Prostate gland (tissue), 2 donors: ENCODE measurements around the gene GFPT2. TPM values are rescaled to one million over a fixed set of nuclear protein-coding genes. Genes with fewer than 3 reads are reported as not detected.

ENCODE experiments used
- DNase-seq: peaks from one replicate; pipeline ENCODE4 v3.0.0-alpha.2; 2019; ENCODE audit warnings: low spot score
- H3K27ac ChIP-seq, 2 donors: fragments of 200-600 bp; sonication (generic); 2 replicates each; pipeline ENCODE4 v1.5.1; 2017 to 2019
- H3K27me3 ChIP-seq: fragments of 200-600 bp; sonication (generic); replicated peaks from 2 replicates; pipeline ENCODE4 v1.5.1; 2019; ENCODE audit not compliant: insufficient read depth
- H3K36me3 ChIP-seq, 2 donors: fragments of 200-600 bp; sonication (generic); 1 replicate in 1 of 2; 2 replicates in 1 of 2; pipeline versions ENCODE4 v1.5.1 to v1.8.1; 2017 to 2019
- H3K4me1 ChIP-seq: fragments of 200-600 bp; sonication (generic); replicated peaks from 2 replicates; pipeline ENCODE4 v1.5.1; 2019
- H3K4me3 ChIP-seq, 2 donors: fragments of 200-600 bp; sonication (generic); 2 replicates each; pipeline ENCODE4 v1.5.1; 2017 to 2019
- H3K9me3 ChIP-seq: fragments of 200-600 bp; sonication (generic); 2 replicates; pipeline ENCODE4 v1.5.1; 2017
- CTCF ChIP-seq, 4 experiments: fragments of 200-600 bp in 2 of 4; fragments of 450-650 bp in 2 of 4; sonication (generic) in 2 of 4; IDR thresholded peaks; 1 replicate in 3 of 4; 2 replicates in 1 of 4; pipeline ENCODE4 v1.5.1; 2016 to 2019; ENCODE audit warnings: antibody characterized with exemption in 4 of 4, mild to moderate bottlenecking in 2 of 4, moderate library complexity in 2 of 4
- POLR2A ChIP-seq: fragments of 450-650 bp; IDR thresholded peaks from one replicate; pipeline ENCODE4 v1.6.1; 2016; ENCODE audit warnings: antibody characterized with exemption, mild to moderate bottlenecking
- POLR2AphosphoS5 ChIP-seq: sonication (generic); formaldehyde crosslinking; IDR thresholded peaks from one replicate; pipeline ENCODE4 v1.6.1; 2017; ENCODE audit warnings: antibody characterized with exemption
- WGBS: methylation state at CpG from one replicate; pipeline ENCODE4 v1.1.5; 2018; 5-methylcytosine and 5-hydroxymethylcytosine counted together
- intact Hi-C: fragments of 100-400 bp; cut with DNase I; formaldehyde crosslinking; loops from one replicate; pipeline ENCODE4 v1.14.2; 2022
- total RNA-seq, 2 donors: library from RNA; depleted of rRNA; stranded (reverse); fragments of >200 nt; gene quantifications; one replicate each; pipeline ENCODE4 v1.1.0, GENCODE V29; 2016

The GFPT2 gene
- total RNA-seq, 2 donors from 2014 or later = 3.2 to 14.0 TPM

- no peaks in the 10 kb centered on the region for H3K36me3 ChIP-seq
- DNase-seq = no peak
- WGBS = 94% methylated on average over 24 of the region's 24 CpGs
- no peak overlapping the region for H3K27ac ChIP-seq
- no peak for TF ChIP-seq POLR2AphosphoS5
- TF ChIP-seq CTCF (IDR thresholded peaks at IDR 0.05) = no peak
- TF ChIP-seq POLR2A = no peak
- H3K9me3 ChIP-seq = no peaks in the 10 kb centered on the region
- no peaks in the 10 kb centered on the region for H3K27me3 ChIP-seq
- H3K4me1 ChIP-seq = no peaks in the 10 kb centered on the region
- intact Hi-C loops = no loop called here
- H3K4me3 ChIP-seq = no peak overlapping the region
Measured at GRCh38 chr5:180360078-180360957, 7.2 kb upstream of the GFPT2 start.

- intact Hi-C loops = no loop called here
- Histone ChIP-seq H3K36me3 (no peaks in the 10 kb centered on the region), H3K4me1 (no peaks in the 10 kb centered on the region), H3K9me3 (no peaks in the 10 kb centered on the region), H3K4me3 (no peak overlapping the region), H3K27me3 (no peaks in the 10 kb centered on the region), H3K27ac (no peak overlapping the region)
- 87% methylated on average over 6 of the region's 6 CpGs for WGBS
- TF ChIP-seq POLR2AphosphoS5 (no peak), CTCF (IDR thresholded peaks at IDR 0.05) (no peak), POLR2A (no peak)
- DNase-seq = no peak
Measured at GRCh38 chr5:180358694-180359093, 5.6 kb upstream of the GFPT2 start.

- whole genome bisulfite sequencing = 89% methylated on average over 6 of the region's 6 CpGs
- TF ChIP-seq POLR2AphosphoS5 (no peak), POLR2A (no peak), CTCF (IDR thresholded peaks at IDR 0.05) (no peak)
- Histone ChIP-seq H3K27me3 (no peaks in the 10 kb centered on the region), H3K4me3 (no peak overlapping the region), H3K36me3 (no peaks in the 10 kb centered on the region), H3K9me3 (no peaks in the 10 kb centered on the region), H3K27ac (no peak overlapping the region), H3K4me1 (no peaks in the 10 kb centered on the region)
- DNase-seq = no peak
- intact Hi-C loops = no loop called here
Measured at GRCh38 chr5:180358179-180358578, 5.0 kb upstream of the GFPT2 start.

GRCh38 chr5:180354966-180355365, 1.8 kb upstream of the GFPT2 start:
- Histone ChIP-seq H3K36me3 (no peaks in the 10 kb centered on the region), H3K4me1 (no peaks in the 10 kb centered on the region), H3K4me3 (no peak overlapping the region), H3K9me3 (no peaks in the 10 kb centered on the region), H3K27ac (no peak overlapping the region), H3K27me3 (no peaks in the 10 kb centered on the region)
- 98% methylated on average over 5 of the region's 5 CpGs for WGBS
- intact Hi-C loops = no loop called here
- DNase-seq = no peak
- TF ChIP-seq CTCF (IDR thresholded peaks at IDR 0.05) = no peak
- TF ChIP-seq POLR2A = no peak
- no peak for TF ChIP-seq POLR2AphosphoS5

- 3% methylated on average over 36 of the region's 36 CpGs for WGBS
- H3K27ac ChIP-seq = peak overlapping the region in 1 of 2 donors; percentile 33
- H3K4me1 ChIP-seq = no peaks in the 10 kb centered on the region
- no peaks in the 10 kb centered on the region for H3K9me3 ChIP-seq
- H3K4me3 ChIP-seq = peak overlapping the region; percentile 42 to 54
- intact Hi-C loops = loop anchor here (2.0 kb wide), 1 partner anchor 59 kb away; no protein-coding TSS in a partner anchor
- H3K27me3 ChIP-seq = no peaks in the 10 kb centered on the region
- DNase-seq = no peak
- no peaks in the 10 kb centered on the region for H3K36me3 ChIP-seq
- no peak for TF ChIP-seq CTCF (IDR thresholded peaks at IDR 0.05)
- TF ChIP-seq POLR2AphosphoS5 = no peak
- no peak for TF ChIP-seq POLR2A
Measured at GRCh38 chr5:180353980-180354452, 880 bp upstream of the GFPT2 start.
